H9 (cell line): Measurements from ENCODE around the gene EMC8. TPM values are rescaled to one million over a fixed set of nuclear protein-coding genes. Genes with fewer than 3 reads are reported as not detected.

Experiments
- DNase-seq: peaks from one replicate; pipeline ENCODE4 v3.0.0-alpha.2; 2017
- H2AFZ ChIP-seq: one replicate; pipeline ENCODE4 v1.6.1; 2013; ENCODE audit warnings: mild to moderate bottlenecking, low read length, control low read depth, moderate library complexity
- H2AK5ac ChIP-seq: 2 replicates; pipeline ENCODE4 v1.6.1; 2013; ENCODE audit warnings: low read length, control low read depth, mixed read lengths; ENCODE audit not compliant: insufficient read length
- H2BK120ac ChIP-seq: one replicate; pipeline ENCODE4 v1.6.1; 2013; ENCODE audit warnings: low read depth, mild to moderate bottlenecking, low read length, control low read depth, inconsistent platforms; ENCODE audit not compliant: poor library complexity, severe bottlenecking
- H2BK12ac ChIP-seq: 2 replicates; pipeline ENCODE4 v1.6.1; 2013; ENCODE audit warnings: low read length, control low read depth, mixed read lengths, low read depth; ENCODE audit not compliant: insufficient read length
- H2BK15ac ChIP-seq: 2 replicates; pipeline ENCODE4 v1.6.1; 2013; ENCODE audit warnings: low read depth, low read length, control low read depth
- H2BK20ac ChIP-seq: one replicate; pipeline ENCODE4 v1.6.1; 2013; ENCODE audit warnings: low read depth, mild to moderate bottlenecking, low read length, control low read depth, inconsistent platforms; ENCODE audit not compliant: poor library complexity, severe bottlenecking
- H2BK5ac ChIP-seq: 2 replicates; pipeline ENCODE4 v1.6.1; 2013; ENCODE audit warnings: low read length, control low read depth, mixed read lengths; ENCODE audit not compliant: insufficient read length
- H3K14ac ChIP-seq: 2 replicates; pipeline ENCODE4 v1.6.1; 2013; ENCODE audit warnings: low read length, control low read depth; ENCODE audit not compliant: insufficient read depth
- H3K18ac ChIP-seq: 2 replicates; pipeline ENCODE4 v1.6.1; 2013; ENCODE audit warnings: low read depth, mild to moderate bottlenecking, mixed read lengths, low read length, control low read depth; ENCODE audit not compliant: insufficient read length
- H3K23ac ChIP-seq: 2 replicates; pipeline ENCODE4 v1.6.1; 2013; ENCODE audit warnings: low read length, control low read depth, mixed read lengths, low read depth; ENCODE audit not compliant: insufficient read length
- H3K23me2 ChIP-seq: 2 replicates; pipeline ENCODE4 v1.6.1; 2013; ENCODE audit warnings: low read depth, mild to moderate bottlenecking, mixed read lengths, low read length, control low read depth; ENCODE audit not compliant: insufficient read length, poor library complexity, severe bottlenecking
- H3K27ac ChIP-seq: 2 replicates; pipeline ENCODE4 v1.5.1; 2013; ENCODE audit warnings: low read length, control low read depth, mixed read lengths, low read depth; ENCODE audit not compliant: insufficient read length
- H3K27me3 ChIP-seq: 2 replicates; pipeline ENCODE4 v1.6.1; 2013; ENCODE audit warnings: low read length, control low read depth, inconsistent platforms; ENCODE audit not compliant: insufficient read depth
- H3K4ac ChIP-seq: 2 replicates; pipeline ENCODE4 v1.6.1; 2013; ENCODE audit warnings: low read depth, mild to moderate bottlenecking, control low read depth, inconsistent platforms, low read length, moderate library complexity
- H3K4me1 ChIP-seq: 2 replicates; pipeline ENCODE4 v1.6.1; 2013; ENCODE audit warnings: low read length, control low read depth, inconsistent platforms; ENCODE audit not compliant: insufficient read depth
- H3K4me2 ChIP-seq: 2 replicates; pipeline ENCODE4 v1.6.1; 2013; ENCODE audit warnings: low read length, control low read depth, mixed read lengths; ENCODE audit not compliant: insufficient read length, insufficient read depth
- H3K56ac ChIP-seq: 2 replicates; pipeline ENCODE4 v1.6.1; 2013; ENCODE audit warnings: low read depth, mild to moderate bottlenecking, mixed read lengths, low read length, control low read depth; ENCODE audit not compliant: insufficient read length
- H3K79me1 ChIP-seq: 2 replicates; pipeline ENCODE4 v1.6.1; 2013; ENCODE audit warnings: low read depth, mild to moderate bottlenecking, moderate library complexity, low read length, control low read depth, inconsistent platforms; ENCODE audit not compliant: insufficient read depth, poor library complexity, severe bottlenecking
- H3K79me2 ChIP-seq: 2 replicates; pipeline ENCODE4 v1.6.1; 2013; ENCODE audit warnings: low read length, control low read depth, inconsistent platforms; ENCODE audit not compliant: insufficient read depth
- H3K9ac ChIP-seq: 2 replicates; pipeline ENCODE4 v1.6.1; 2013; ENCODE audit warnings: low read length, control low read depth, mixed read lengths; ENCODE audit not compliant: insufficient read length; ENCODE audit errors: extremely low read depth
- H3K9me3 ChIP-seq: one replicate; pipeline ENCODE4 v1.6.1; 2013; ENCODE audit warnings: low read depth, low read length, inconsistent platforms; ENCODE audit not compliant: control insufficient read depth
- H3T11ph ChIP-seq: one replicate; pipeline ENCODE4 v1.6.1; 2013; ENCODE audit warnings: mild to moderate bottlenecking, low read length, control low read depth, inconsistent platforms
- H4K20me1 ChIP-seq: one replicate; pipeline ENCODE4 v1.6.1; 2013; ENCODE audit not compliant: control insufficient read depth, insufficient read length, insufficient read depth
- H4K5ac ChIP-seq: 2 replicates; pipeline ENCODE4 v1.6.1; 2013; ENCODE audit warnings: low read depth, mild to moderate bottlenecking, mixed read lengths, low read length, control low read depth; ENCODE audit not compliant: insufficient read length
- H4K8ac ChIP-seq: replicated peaks from 2 replicates; pipeline ENCODE4 v1.6.1; 2013; ENCODE audit warnings: low read length, control low read depth, mixed read lengths, low read depth; ENCODE audit not compliant: insufficient read length
- H4K91ac ChIP-seq: 2 replicates; pipeline ENCODE4 v1.6.1; 2013; ENCODE audit warnings: low read depth, mild to moderate bottlenecking, moderate library complexity, mixed read lengths, low read length, control low read depth; ENCODE audit not compliant: insufficient read length
- H3K27ac Mint-ChIP-seq, 3 experiments: 2 replicates in 2 of 3; 3 replicates in 1 of 3; pipeline ENCODE4 v1.8.0; 2020 to 2021; ENCODE audit warnings: mixed read lengths in 3 of 3, mild to moderate bottlenecking in 1 of 3, moderate library complexity in 1 of 3
- H3K27me3 Mint-ChIP-seq: 2 replicates; pipeline ENCODE4 v1.8.0; 2021; ENCODE audit warnings: low read depth, mild to moderate bottlenecking, moderate library complexity, mixed read lengths
- H3K36me3 Mint-ChIP-seq, 3 experiments: 2 replicates in 2 of 3; 3 replicates in 1 of 3; pipeline ENCODE4 v1.8.0; 2020 to 2021; ENCODE audit warnings: low read depth in 3 of 3, mixed read lengths in 3 of 3; ENCODE audit not compliant: insufficient read depth in 1 of 3
- H3K4me1 Mint-ChIP-seq, 2 experiments: 2 replicates each; pipeline ENCODE4 v1.8.0; 2020; ENCODE audit warnings: mixed read lengths in 2 of 2
- H3K4me3 Mint-ChIP-seq, 2 experiments: 2 replicates in 1 of 2; 3 replicates in 1 of 2; pipeline ENCODE4 v1.8.0; 2020 to 2021; ENCODE audit warnings: mild to moderate bottlenecking in 2 of 2, mixed read lengths in 2 of 2, moderate library complexity in 1 of 2
- H3K9me3 Mint-ChIP-seq, 2 experiments: 2 replicates in 1 of 2; 3 replicates in 1 of 2; pipeline ENCODE4 v1.8.0; 2020; ENCODE audit warnings: mild to moderate bottlenecking in 2 of 2, mixed read lengths in 2 of 2, moderate library complexity in 1 of 2
- CTCF ChIP-seq: fragments of 200-600 bp; sonication (generic); conservative IDR thresholded peaks from 3 replicates; pipeline ENCODE4 v1.8.0; 2021; ENCODE audit warnings: antibody characterized with exemption, mild to moderate bottlenecking
- WGBS: extraction: QIAGEN DNeasy Blood & Tissue Kit; methylation state at CpG from one replicate; pipeline ENCODE4 v1.1.7; 2013; ENCODE audit warnings: missing lambda C conversion rate, low lambda C conversion rate, mixed read lengths; ENCODE audit not compliant: insufficient read length; ENCODE audit errors: extremely low coverage; 5-methylcytosine and 5-hydroxymethylcytosine counted together
- total RNA-seq: library from RNA; stranded (reverse); gene quantifications from 2 replicates; pipeline ENCODE4 v1.2.1, GENCODE V29; 2021

The EMC8 gene
- total RNA-seq, 1 experiment from 2014 or later, result 52.3 TPM

- H3K9me3 ChIP-seq, result no peaks in the 10 kb centered on the region
Measured at GRCh38 chr16:85774811-85775210, 24.5 kb downstream of the EMC8 start.

More at GRCh38 chr16:85774811-85775210, 24.5 kb downstream of the EMC8 start:
- H3K27ac Mint-ChIP-seq, result no peak overlapping the region; a peak in 1 of 7 replicates
- Histone ChIP-seq H4K20me1 (no peaks in the 10 kb centered on the region), H2AFZ (no peak overlapping the region), H3K18ac (no peak overlapping the region), H3K4me1 (no peaks in the 10 kb centered on the region), H3K27ac (no peak overlapping the region), H3K9ac (no peak overlapping the region), H2BK120ac (no peak overlapping the region), H2BK12ac (no peak overlapping the region), H3K79me1 (no peaks in the 10 kb centered on the region), H3K27me3 (no peaks in the 10 kb centered on the region), H3K14ac (no peak overlapping the region), H4K91ac (no peak overlapping the region), H3K4ac (no peak overlapping the region), H4K5ac (no peak overlapping the region), H2BK5ac (no peak overlapping the region), H3K79me2 (no peaks in the 10 kb centered on the region), H4K8ac (no peak overlapping the region), H3K4me2 (no peak overlapping the region), H2BK20ac (no peak overlapping the region), H3T11ph (no peak overlapping the region), H3K23me2 (no peaks in the 10 kb centered on the region), H2BK15ac (no peak overlapping the region), H3K23ac (no peak overlapping the region), H2AK5ac (no peak overlapping the region), H3K56ac (no peak overlapping the region)
- no CpG with 5 or more reads among the region's 8 CpGs for WGBS
- DNase-seq, result no peak
- no peak for TF ChIP-seq CTCF
- no peaks in the 10 kb centered on the region for H3K27me3 Mint-ChIP-seq
- H3K4me3 Mint-ChIP-seq, result no peak overlapping the region
- no peaks in the 10 kb centered on the region for H3K9me3 Mint-ChIP-seq
- H3K36me3 Mint-ChIP-seq, result peaks cover 7 to 37% (median 17%) of the 10 kb centered on the region in 3 experiments; a peak in 5 of 7 replicates
- peaks cover 0 to 2% of the 10 kb centered on the region in 2 experiments; a peak in 1 of 4 replicates for H3K4me1 Mint-ChIP-seq
